HUES64 (cell line): ENCODE results near the gene FARS2.

Experiments used
- H3K27ac ChIP-seq: 2 replicates; pipeline ENCODE4 v1.7.0; 2013; ENCODE audit warnings: low read depth, low read length, inconsistent platforms
- H3K27me3 ChIP-seq: 2 replicates; pipeline ENCODE4 v1.6.1; 2013; ENCODE audit warnings: mild to moderate bottlenecking, low read length; ENCODE audit not compliant: insufficient read depth
- H3K36me3 ChIP-seq: 2 replicates; pipeline ENCODE4 v1.6.1; 2013; ENCODE audit warnings: mild to moderate bottlenecking, low read length; ENCODE audit not compliant: insufficient read depth
- H3K4me1 ChIP-seq: 2 replicates; pipeline ENCODE4 v1.6.1; 2013; ENCODE audit warnings: mild to moderate bottlenecking, low read length, moderate library complexity; ENCODE audit not compliant: insufficient read depth
- H3K4me3 ChIP-seq: 2 replicates; pipeline ENCODE4 v1.5.1; 2013; ENCODE audit warnings: mild to moderate bottlenecking, low read length, moderate library complexity
- H3K9ac ChIP-seq: 2 replicates; pipeline ENCODE4 v1.6.1; 2013; ENCODE audit warnings: mild to moderate bottlenecking, low read depth, low read length
- H3K9me3 ChIP-seq: 2 replicates; pipeline ENCODE4 v1.6.1; 2013; ENCODE audit warnings: low read depth, low read length; ENCODE audit not compliant: insufficient read depth
- WGBS: fragments of 150-250, 120-280 bp; methylation state at CpG from one replicate; pipeline ENCODE4 v1.1.7; 2013; ENCODE audit warnings: missing lambda C conversion rate; 5-methylcytosine and 5-hydroxymethylcytosine counted together

Gene FARS2

DNA sequence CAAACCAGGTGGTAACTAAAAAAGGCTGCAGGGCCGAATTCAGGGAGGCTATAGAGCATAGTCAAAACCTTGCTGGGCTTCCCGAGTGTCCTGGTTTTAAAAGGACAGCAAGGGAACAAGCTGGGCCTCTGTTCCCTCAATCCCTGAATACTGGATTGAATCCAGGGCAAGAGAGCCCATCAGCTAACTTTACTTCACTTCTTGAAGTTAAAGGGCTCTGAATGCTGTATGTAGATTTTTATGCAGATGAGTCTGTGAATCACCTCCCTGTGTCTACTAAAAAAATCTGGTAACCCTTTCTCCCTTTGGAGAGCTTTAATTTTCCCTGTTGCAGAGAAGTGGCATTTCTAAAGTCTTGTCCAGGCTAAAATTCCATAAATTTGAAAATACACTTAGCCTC is 30.0 kb upstream of the FARS2 start:
- Histone ChIP-seq H3K4me3 (no peak overlapping the region), H3K36me3 (peaks cover 9% of the 10 kb centered on the region), H3K4me1 (peaks cover 16% of the 10 kb centered on the region), H3K9ac (no peak overlapping the region), H3K27me3 (no peaks in the 10 kb centered on the region), H3K9me3 (no peaks in the 10 kb centered on the region), H3K27ac (no peak overlapping the region)
- 67% methylated on average over 2 of the region's 2 CpGs for WGBS

DNA sequence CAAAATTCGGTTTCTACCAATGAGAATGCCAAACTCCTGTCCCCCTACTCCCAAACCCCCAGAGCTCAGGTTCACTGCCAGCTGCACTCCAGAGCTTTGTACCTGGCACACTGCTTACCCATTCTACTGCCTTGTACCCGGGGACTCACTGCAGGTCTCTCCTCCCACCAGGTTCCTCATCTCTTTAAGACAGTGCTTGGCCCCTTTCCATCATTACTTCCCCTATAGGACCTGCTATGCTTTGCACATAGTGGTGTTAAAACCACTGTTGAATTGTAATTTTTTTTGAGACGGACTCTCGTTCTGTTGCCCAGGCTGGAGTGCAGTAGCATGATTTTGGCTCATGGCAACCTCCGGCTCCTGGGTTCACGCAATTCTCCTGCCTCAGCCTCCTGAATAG is 26.4 kb upstream of the FARS2 start:
- Histone ChIP-seq H3K36me3 (peaks cover 9% of the 10 kb centered on the region), H3K9me3 (no peaks in the 10 kb centered on the region), H3K9ac (no peak overlapping the region), H3K4me3 (no peak overlapping the region), H3K27me3 (no peaks in the 10 kb centered on the region), H3K27ac (no peak overlapping the region), H3K4me1 (peaks cover 16% of the 10 kb centered on the region)
- WGBS = 94% methylated on average over 6 of the region's 6 CpGs

GRCh38 chr6:5235830-5236229 is 25.5 kb upstream of the FARS2 start:
- H3K27ac ChIP-seq = no peak overlapping the region
- no peaks in the 10 kb centered on the region for H3K9me3 ChIP-seq
- no peak overlapping the region for H3K4me3 ChIP-seq
- H3K36me3 ChIP-seq = peaks cover 9% of the 10 kb centered on the region
- H3K4me1 ChIP-seq = peaks cover 21% of the 10 kb centered on the region
- no CpG with 5 or more reads among the region's 2 CpGs for WGBS
- no peaks in the 10 kb centered on the region for H3K27me3 ChIP-seq
- H3K9ac ChIP-seq = no peak overlapping the region

DNA sequence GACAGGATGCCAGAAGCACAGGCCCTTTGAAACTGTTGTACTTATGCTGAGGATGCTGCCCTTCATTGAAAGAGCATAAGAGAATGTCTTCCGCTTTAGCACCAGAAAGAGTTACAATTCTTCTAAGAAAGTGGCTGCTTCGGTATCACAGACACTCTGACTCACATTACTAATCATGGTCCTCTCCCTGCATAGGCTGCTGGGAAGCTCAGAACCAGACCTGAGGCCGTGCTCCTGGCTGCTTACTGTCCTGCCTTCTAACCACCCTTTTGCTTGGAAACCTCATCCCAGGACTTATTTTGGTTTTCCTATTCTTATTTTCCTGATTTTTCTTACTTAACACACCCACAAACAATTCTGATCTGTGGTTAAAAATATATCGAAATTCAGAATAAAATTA is 23.5 kb upstream of the FARS2 start:
- H3K4me1 ChIP-seq = peaks cover 20% of the 10 kb centered on the region
- no peaks in the 10 kb centered on the region for H3K27me3 ChIP-seq
- H3K4me3 ChIP-seq = no peak overlapping the region
- H3K9me3 ChIP-seq = no peaks in the 10 kb centered on the region
- peaks cover 9% of the 10 kb centered on the region for H3K36me3 ChIP-seq
- H3K27ac ChIP-seq = no peak overlapping the region
- 92% methylated on average over 3 of the region's 4 CpGs for WGBS
- H3K9ac ChIP-seq = no peak overlapping the region

DNA sequence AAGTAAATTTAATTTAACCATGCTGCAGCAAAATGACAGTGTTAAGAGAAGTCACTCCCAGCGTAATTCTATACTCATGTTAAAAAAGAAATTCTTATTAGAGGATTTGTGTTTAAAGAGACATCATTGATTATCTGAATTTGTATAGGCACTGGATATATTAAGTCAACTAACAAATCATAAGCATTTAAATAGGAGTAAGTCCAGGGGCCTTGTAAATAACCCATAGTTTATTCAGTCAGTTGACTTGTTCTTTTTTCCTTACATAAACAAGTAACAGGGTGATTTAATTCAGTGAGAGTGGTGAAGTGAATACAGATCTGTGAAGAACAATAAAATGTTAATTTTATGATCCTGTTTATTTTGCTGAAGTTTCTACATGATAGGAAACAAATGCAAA is 23.0 kb upstream of the FARS2 start:
- Histone ChIP-seq H3K36me3 (peaks cover 11% of the 10 kb centered on the region), H3K9ac (no peak overlapping the region), H3K27ac (no peak overlapping the region), H3K4me3 (no peak overlapping the region), H3K27me3 (no peaks in the 10 kb centered on the region), H3K9me3 (no peaks in the 10 kb centered on the region), H3K4me1 (peaks cover 16% of the 10 kb centered on the region)
- no CpG with 5 or more reads among the region's 1 CpG for WGBS

DNA sequence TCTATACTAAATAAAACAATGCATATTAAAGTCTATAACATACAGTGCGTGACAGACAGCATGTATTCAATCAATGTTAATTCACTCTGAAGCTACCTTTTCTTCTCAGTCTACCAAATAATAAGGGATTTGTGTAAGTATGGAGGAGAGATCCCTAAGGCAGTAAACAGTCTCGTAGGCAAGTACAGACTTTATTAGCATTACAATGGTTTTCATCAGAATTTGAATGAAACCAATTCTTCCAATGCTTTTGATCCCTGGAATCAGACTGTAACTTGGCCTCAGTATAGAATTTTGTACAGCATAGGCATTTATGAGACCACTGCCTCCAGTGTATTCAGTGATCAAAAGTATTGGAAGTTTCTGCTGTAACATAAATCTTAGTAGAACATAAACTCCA is 20.1 kb upstream of the FARS2 start:
- H3K9me3 ChIP-seq = no peaks in the 10 kb centered on the region
- no peak overlapping the region for H3K9ac ChIP-seq
- WGBS = 38% methylated on average over 1 of the region's 2 CpGs
- H3K27ac ChIP-seq = no peak overlapping the region
- no peaks in the 10 kb centered on the region for H3K27me3 ChIP-seq
- H3K4me1 ChIP-seq = peaks cover 16% of the 10 kb centered on the region
- H3K36me3 ChIP-seq = peaks cover 4% of the 10 kb centered on the region; the same call in 1 of the 2 replicates
- no peak overlapping the region for H3K4me3 ChIP-seq

DNA sequence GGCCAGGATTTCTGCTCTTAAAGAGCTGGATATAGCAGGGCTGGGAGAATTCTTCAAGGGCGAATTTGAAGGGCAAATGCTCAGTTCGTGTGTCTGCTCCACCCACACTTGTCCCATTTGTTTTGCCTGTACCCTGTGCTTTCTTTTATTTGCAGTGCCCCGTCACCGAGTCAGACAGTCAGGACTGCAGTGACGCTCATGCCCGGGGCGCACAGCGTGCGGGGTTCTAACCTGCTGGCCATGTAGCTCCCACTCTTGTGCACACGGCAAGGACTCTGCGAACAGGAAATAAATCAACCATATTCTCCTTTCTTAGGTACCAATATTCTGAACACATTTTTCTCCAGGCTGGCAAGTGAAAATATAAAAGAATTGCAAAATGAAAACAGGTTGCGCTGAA is 18.2 kb upstream of the FARS2 start:
- Histone ChIP-seq H3K36me3 (peaks cover 4% of the 10 kb centered on the region; the same call in 1 of the 2 replicates), H3K9ac (no peak overlapping the region), H3K27me3 (no peaks in the 10 kb centered on the region), H3K4me3 (no peak overlapping the region), H3K27ac (no peak overlapping the region), H3K4me1 (peaks cover 16% of the 10 kb centered on the region), H3K9me3 (no peaks in the 10 kb centered on the region)
- WGBS = 94% methylated on average over 11 of the region's 12 CpGs

GRCh38 chr6:5246141-5247097 is 14.9 kb upstream of the FARS2 start:
- Histone ChIP-seq H3K36me3 (peaks cover 12% of the 10 kb centered on the region; the same call in 1 of the 2 replicates), H3K4me1 (peaks cover 5% of the 10 kb centered on the region), H3K9ac (no peak overlapping the region), H3K4me3 (no peak overlapping the region), H3K9me3 (no peaks in the 10 kb centered on the region), H3K27ac (no peak overlapping the region), H3K27me3 (no peaks in the 10 kb centered on the region)
- 95% methylated on average over 13 of the region's 13 CpGs for WGBS

- no peaks in the 10 kb centered on the region for H3K9me3 ChIP-seq
- H3K4me3 ChIP-seq = no peak overlapping the region
- WGBS = 100% methylated on average over 2 of the region's 2 CpGs
- H3K9ac ChIP-seq = no peak overlapping the region
- peaks cover 18% of the 10 kb centered on the region; the same call in 1 of the 2 replicates for H3K36me3 ChIP-seq
- H3K27ac ChIP-seq = no peak overlapping the region
- no peaks in the 10 kb centered on the region for H3K4me1 ChIP-seq
- H3K27me3 ChIP-seq = no peaks in the 10 kb centered on the region
These were observed 14.1 kb upstream of the FARS2 start for GRCh38 chr6:5247201-5247600.

GRCh38 chr6:5248302-5249098 is 12.8 kb upstream of the FARS2 start:
- H3K27ac ChIP-seq = no peak overlapping the region
- no peaks in the 10 kb centered on the region for H3K9me3 ChIP-seq
- H3K4me1 ChIP-seq = no peaks in the 10 kb centered on the region
- peaks cover 25% of the 10 kb centered on the region; the same call in 1 of the 2 replicates for H3K36me3 ChIP-seq
- H3K27me3 ChIP-seq = no peaks in the 10 kb centered on the region
- H3K4me3 ChIP-seq = no peak overlapping the region
- no peak overlapping the region for H3K9ac ChIP-seq
- WGBS = 95% methylated on average over 9 of the region's 9 CpGs

DNA sequence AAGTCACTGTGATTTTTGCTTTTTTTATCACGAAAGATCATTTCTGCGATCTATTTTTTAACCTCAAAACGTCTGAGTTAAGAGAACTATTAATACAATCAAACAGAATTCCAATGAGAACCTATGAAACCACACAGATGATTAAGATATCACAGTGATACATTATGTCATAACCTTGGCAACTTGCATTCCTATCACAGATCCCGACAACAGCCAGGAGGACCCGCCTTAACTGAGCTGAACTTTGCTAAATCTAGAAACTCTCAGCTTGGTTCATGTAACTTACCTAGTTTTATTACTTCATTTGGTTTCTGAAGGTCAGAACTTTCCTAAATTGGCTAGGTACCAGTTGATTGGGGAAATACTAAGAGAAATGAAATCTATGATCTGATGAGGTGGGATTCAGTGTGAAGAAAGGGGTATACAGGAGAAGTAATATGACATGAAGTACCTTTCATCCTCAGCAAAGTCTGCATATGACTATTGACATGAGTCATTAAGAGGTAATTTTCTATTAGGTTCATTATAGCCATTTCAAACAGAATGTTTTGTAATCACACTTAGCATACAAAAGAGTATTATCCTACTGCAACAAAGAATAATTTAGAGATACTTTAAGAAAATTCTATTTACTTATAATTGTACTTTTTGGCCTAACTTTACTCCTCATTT is 11.7 kb upstream of the FARS2 start:
- peaks cover 36% of the 10 kb centered on the region; the same call in 1 of the 2 replicates for H3K36me3 ChIP-seq
- H3K4me1 ChIP-seq = no peaks in the 10 kb centered on the region
- no peaks in the 10 kb centered on the region for H3K27me3 ChIP-seq
- H3K9me3 ChIP-seq = no peaks in the 10 kb centered on the region
- H3K9ac ChIP-seq = no peak overlapping the region
- H3K27ac ChIP-seq = no peak overlapping the region
- H3K4me3 ChIP-seq = no peak overlapping the region
- WGBS = 93% methylated on average over 5 of the region's 5 CpGs
